Activated CD4-positive, alpha-beta memory T cell treated with anti-CD3 and anti-CD28 coated beads for 36 hours (primary cell): ENCODE measurements around the gene RANBP3. TPM values are rescaled to one million over a fixed set of nuclear protein-coding genes. Genes with fewer than 3 reads are reported as not detected.
"Not testable (repeated sequence)": the region's sequence is repeated elsewhere in the genome, so short reads cannot be mapped to it uniquely, and the experiment has no call there.

Experiments
- CTCF ChIA-PET: fragments of 350-600 bp; sonication (Branson Sonifier 250); formaldehyde crosslinking; loops from one replicate; lab custom pipeline; 2021; ENCODE audit warnings: antibody characterized with exemption, inconsistent platforms; lab: Charles Lee
- POLR2A ChIA-PET: fragments of 350-600 bp; sonication (Branson Sonifier 250); formaldehyde crosslinking; loops from one replicate; lab custom pipeline; 2021; ENCODE audit warnings: antibody characterized with exemption; lab: Charles Lee
- DNase-seq: peaks from one replicate; pipeline ENCODE4 v3.0.0-alpha.2; 2020
- H3K27ac Mint-ChIP-seq: one replicate; pipeline ENCODE4 v1.8.0; 2021; ENCODE audit warnings: mixed read lengths
- H3K27me3 Mint-ChIP-seq: one replicate; pipeline ENCODE4 v1.8.0; 2021; ENCODE audit warnings: mixed read lengths
- H3K36me3 Mint-ChIP-seq: one replicate; pipeline ENCODE4 v1.8.0; 2021; ENCODE audit warnings: mixed read lengths
- H3K4me1 Mint-ChIP-seq: one replicate; pipeline ENCODE4 v1.8.0; 2021; ENCODE audit warnings: low read depth, mixed read lengths
- H3K4me3 Mint-ChIP-seq: one replicate; pipeline ENCODE4 v1.8.0; 2021; ENCODE audit warnings: mild to moderate bottlenecking, mixed read lengths
- H3K9me3 Mint-ChIP-seq: one replicate; pipeline ENCODE4 v1.8.0; 2021; ENCODE audit warnings: mixed read lengths
- intact Hi-C: fragments of 100-400 bp; cut with micrococcal nuclease; formaldehyde crosslinking; loops from one replicate; pipeline ENCODE4 v1.15.1; 2023
- total RNA-seq, 2 experiments: library from RNA; stranded (reverse); gene quantifications; one replicate each; pipeline ENCODE4 v1.2.3, GENCODE V29; 2021

The RANBP3 gene
- total RNA-seq, 2 experiments from 2014 or later: 78.1 to 81.3 TPM

DNA sequence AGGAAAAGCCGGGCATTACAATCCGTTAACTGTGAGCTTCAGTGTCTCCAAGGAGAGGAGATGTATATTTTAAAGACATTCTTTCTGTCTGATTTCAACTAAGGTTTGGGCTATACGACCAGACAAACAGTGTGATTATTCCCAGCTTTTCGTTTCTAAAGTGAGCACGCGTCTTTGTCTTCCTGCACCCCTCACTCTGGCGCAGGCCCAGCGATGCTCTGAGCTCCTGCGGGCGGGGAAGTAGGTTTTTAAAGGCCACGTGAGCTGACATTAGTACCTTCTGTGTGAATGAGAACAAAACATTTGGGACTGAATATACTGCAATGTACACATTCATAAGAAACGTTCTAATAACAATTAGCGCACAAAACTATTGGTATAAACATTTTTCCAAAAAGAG lies 15.3 kb upstream of the RANBP3 start:
- no peaks in the 10 kb centered on the region for H3K4me1 Mint-ChIP-seq
- H3K36me3 Mint-ChIP-seq: no peaks in the 10 kb centered on the region
- no peak overlapping the region for H3K4me3 Mint-ChIP-seq
- no peak overlapping the region for H3K27ac Mint-ChIP-seq
- CTCF ChIA-PET: interaction anchor here (0.8 to 1.6 kb wide), 3 partner anchors 10 to 29 kb away, joined by 3 to 4 read pairs (median 3); no protein-coding TSS in a partner anchor
- H3K9me3 Mint-ChIP-seq: no peaks in the 10 kb centered on the region
- no peak for DNase-seq
- intact Hi-C loops: no loop called here
- POLR2A ChIA-PET: no interaction called here
- no peaks in the 10 kb centered on the region for H3K27me3 Mint-ChIP-seq

DNA sequence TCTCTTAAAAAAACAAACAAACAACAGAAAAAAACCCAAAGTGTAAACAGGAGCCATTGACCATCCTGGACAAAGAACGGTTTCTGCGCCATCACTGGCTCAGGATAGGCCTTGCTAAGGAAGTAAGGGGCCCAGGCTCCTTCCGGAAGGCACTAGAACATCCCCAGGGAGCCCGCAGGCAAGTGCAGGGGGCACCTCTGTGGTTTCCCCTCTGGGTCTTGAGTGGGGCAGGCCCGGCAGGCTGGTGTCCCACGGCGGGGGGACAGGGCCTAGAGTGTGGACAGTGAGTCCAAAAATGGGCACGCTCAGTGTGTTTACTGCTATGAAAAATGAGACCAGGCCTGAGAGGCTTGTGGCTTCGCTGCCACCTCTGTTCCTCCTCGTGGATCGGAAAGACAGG lies 14.8 kb upstream of the RANBP3 start:
- Mint-ChIP-seq H3K36me3 (no peaks in the 10 kb centered on the region), H3K4me1 (peaks cover 1% of the 10 kb centered on the region), H3K9me3 (no peaks in the 10 kb centered on the region), H3K27ac (no peak overlapping the region), H3K4me3 (no peak overlapping the region), H3K27me3 (no peaks in the 10 kb centered on the region)
- intact Hi-C loops: no loop called here
- DNase-seq: no peak
- POLR2A ChIA-PET: no interaction called here
- CTCF ChIA-PET: interaction anchor here (0.8 to 1.0 kb wide), 2 partner anchors 14 to 29 kb away, joined by 3 read pairs; no protein-coding TSS in a partner anchor

DNA sequence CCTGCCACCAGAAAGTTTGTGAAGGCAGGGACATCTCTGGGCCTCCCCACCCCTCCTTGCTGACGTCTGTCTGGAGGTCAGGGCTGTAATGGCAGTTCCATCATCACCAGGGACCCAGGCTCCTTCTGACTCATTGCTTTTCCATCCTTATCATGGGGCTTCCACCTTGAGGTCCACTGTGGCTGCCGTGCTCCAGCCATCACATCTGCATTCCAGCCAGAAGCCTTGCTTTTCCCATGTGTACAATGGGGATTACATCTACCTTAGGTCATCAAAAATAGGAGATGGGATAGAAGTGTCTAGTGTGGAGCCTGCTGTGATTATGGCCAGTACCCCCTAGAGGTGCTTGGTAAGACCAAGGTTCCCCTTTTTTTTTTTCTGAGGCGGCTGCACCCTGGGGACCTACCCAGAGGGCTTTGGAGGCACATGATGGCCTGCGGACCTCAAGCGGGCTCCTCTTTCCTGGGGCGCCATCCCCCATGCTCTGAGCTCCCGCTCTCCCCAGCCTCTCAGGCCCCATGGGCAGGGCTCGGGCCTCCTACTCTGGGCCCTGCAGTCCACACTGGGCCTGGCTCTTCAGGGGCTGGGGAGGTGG lies 13.4 kb upstream of the RANBP3 start:
- CTCF ChIA-PET: interaction anchor here (0.7 kb wide), 1 partner anchor 32 kb away, joined by 3 read pairs; no protein-coding TSS in a partner anchor
- Mint-ChIP-seq H3K9me3 (no peaks in the 10 kb centered on the region), H3K4me1 (peaks cover 9% of the 10 kb centered on the region), H3K27ac (no peak overlapping the region), H3K4me3 (no peak overlapping the region), H3K27me3 (no peaks in the 10 kb centered on the region), H3K36me3 (no peaks in the 10 kb centered on the region)
- no peak for DNase-seq
- POLR2A ChIA-PET: no interaction called here
- intact Hi-C loops: no loop called here

DNA sequence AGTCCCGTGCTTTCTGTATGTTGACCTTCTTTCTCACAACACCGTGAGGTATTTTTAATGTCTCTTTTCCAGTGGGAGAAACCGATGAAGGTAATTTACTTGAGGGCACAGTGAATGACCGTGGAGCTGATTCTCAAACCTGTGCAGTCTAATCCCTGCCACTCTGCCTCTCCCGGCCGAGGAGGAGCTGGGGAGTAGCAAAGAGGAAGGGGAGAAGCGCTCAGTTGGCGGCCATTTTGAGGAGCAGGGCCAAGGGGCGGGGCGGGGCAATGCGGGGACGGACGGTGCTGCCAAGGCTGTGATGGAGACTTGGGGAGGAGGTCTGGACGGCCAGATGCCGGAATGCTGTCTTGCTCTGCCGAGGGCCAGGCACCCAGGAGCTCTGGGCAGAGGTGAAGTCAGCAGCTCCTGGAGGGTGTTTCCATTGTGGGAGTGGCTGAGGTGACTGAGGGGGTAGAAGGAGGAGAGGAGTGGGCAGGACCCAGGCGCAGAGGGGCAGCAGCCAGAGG lies 12.4 kb upstream of the RANBP3 start:
- Mint-ChIP-seq H3K9me3 (no peaks in the 10 kb centered on the region), H3K4me3 (no peak overlapping the region), H3K36me3 (no peaks in the 10 kb centered on the region), H3K27me3 (no peaks in the 10 kb centered on the region), H3K4me1 (peaks cover 11% of the 10 kb centered on the region), H3K27ac (no peak overlapping the region)
- ChIA-PET CTCF (interaction anchor here (2.2 to 4.6 kb wide), 3 partner anchors 11 to 32 kb away, joined by 15 to 58 read pairs (median 31); partner anchors contain the start of gene RANBP3), POLR2A (interaction anchor here (0.9 kb wide), 1 partner anchor 272 kb away, joined by 3 read pairs; no protein-coding TSS in a partner anchor)
- intact Hi-C loops: no loop called here
- DNase-seq: no peak

DNA sequence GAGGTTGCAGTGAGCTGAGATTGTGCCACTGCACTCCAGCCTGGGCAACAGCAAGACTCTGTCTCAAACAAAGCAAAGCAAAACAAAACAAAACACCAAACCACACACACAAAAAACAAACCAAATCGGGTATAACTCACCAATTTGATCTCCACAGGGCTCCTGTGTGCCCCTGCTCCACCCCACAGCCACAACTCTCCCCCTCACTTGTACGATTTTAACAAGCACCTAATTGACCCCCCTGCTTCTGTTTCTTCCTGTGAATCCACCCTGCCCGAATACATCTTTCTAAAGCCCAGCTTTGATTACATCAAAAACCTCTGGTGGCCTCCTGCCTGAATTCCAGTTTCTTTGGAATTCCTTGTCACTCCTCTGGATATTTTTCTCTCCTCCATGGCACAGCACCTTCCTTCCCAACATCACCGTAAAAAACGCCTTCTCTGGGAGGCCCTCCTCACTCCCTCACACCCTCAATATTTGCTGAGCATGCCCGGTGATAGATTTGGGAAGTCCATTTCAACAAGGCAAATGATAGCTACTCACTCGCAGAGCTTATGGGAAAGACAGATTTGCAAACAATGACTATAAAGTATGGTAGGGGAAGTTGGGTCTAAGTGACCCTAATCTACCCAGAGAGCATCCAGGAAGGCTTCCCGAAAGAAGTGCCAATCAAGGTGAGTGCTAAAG lies 11.6 kb upstream of the RANBP3 start:
- ChIA-PET POLR2A (interaction anchor here (0.9 kb wide), 1 partner anchor 271 kb away, joined by 3 read pairs; no protein-coding TSS in a partner anchor), CTCF (interaction anchor here (0.6 to 6.5 kb wide), 5 partner anchors 10 to 229 kb away, joined by 3 to 58 read pairs (median 31); partner anchors contain the start of genes NRTN and RANBP3)

GRCh38 chr19:5988517-5989387 lies 10.8 kb upstream of the RANBP3 start:
- no peaks in the 10 kb centered on the region for H3K27me3 Mint-ChIP-seq
- ChIA-PET CTCF (interaction anchor here (0.6 to 6.5 kb wide), 8 partner anchors 10 to 230 kb away, joined by 3 to 58 read pairs (median 16); partner anchors contain the start of genes NRTN and RANBP3), POLR2A (no interaction called here)
- H3K9me3 Mint-ChIP-seq: no peaks in the 10 kb centered on the region
- H3K36me3 Mint-ChIP-seq: no peaks in the 10 kb centered on the region
- intact Hi-C loops: no loop called here
- H3K4me3 Mint-ChIP-seq: no peak overlapping the region
- DNase-seq: no peak
- no peak overlapping the region for H3K27ac Mint-ChIP-seq
- peaks cover 20% of the 10 kb centered on the region for H3K4me1 Mint-ChIP-seq

More for the DNA sequence above, 11.6 kb upstream of the RANBP3 start:
- no peaks in the 10 kb centered on the region for H3K36me3 Mint-ChIP-seq
- intact Hi-C loops: no loop called here
- no peak overlapping the region for H3K27ac Mint-ChIP-seq
- H3K4me3 Mint-ChIP-seq: no peak overlapping the region
- H3K4me1 Mint-ChIP-seq: peaks cover 14% of the 10 kb centered on the region
- no peak for DNase-seq
- H3K9me3 Mint-ChIP-seq: no peaks in the 10 kb centered on the region
- no peaks in the 10 kb centered on the region for H3K27me3 Mint-ChIP-seq

DNA sequence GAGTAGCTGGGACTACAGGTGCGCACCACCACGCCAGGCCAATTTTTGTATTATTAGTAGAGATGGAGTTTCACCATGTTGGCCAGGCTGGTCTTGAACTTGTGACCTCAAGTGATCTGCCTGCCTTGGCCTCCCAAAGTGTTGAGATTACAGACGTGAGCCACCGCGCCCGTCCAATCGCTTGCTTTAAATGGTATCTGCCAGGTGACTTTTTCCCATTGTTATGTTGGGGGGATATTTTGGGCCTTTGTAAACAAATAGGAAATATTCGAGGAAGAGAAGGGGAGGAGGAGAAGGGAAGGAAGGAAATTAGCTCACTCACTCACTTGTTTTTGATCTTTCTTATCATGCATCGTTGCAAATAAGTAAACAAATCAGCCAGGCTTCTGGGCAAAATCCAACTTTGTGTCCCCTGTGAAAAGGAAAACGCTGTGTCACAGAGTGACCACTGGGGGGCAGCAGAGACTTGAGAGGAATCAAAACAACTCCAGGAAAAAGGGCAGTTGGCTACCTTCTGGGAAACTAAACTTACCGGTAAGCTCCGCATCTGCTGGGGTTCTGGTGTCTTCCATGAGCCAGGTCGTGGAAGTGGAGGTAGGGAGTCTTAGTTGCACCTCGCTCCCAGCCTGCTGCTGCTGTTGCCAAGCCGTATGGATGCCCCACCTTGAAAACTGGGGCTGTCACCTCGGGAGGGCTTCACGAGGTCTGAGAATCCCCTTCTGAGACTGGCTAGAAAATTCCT lies 9.3 kb upstream of the RANBP3 start:
- peak; percentile 82 for DNase-seq
- intact Hi-C loops: loop anchor here (1.0 kb wide), 2 partner anchors 35 to 138 kb away; no protein-coding TSS in a partner anchor
- Mint-ChIP-seq H3K9me3 (no peaks in the 10 kb centered on the region), H3K27ac (no peak overlapping the region), H3K4me1 (peaks cover 30% of the 10 kb centered on the region), H3K36me3 (no peaks in the 10 kb centered on the region), H3K4me3 (peak overlapping the region; percentile 67), H3K27me3 (no peaks in the 10 kb centered on the region)
- ChIA-PET CTCF (interaction anchor here (0.6 to 6.5 kb wide), 24 partner anchors 9 to 595 kb away, joined by 3 to 58 read pairs (median 4); partner anchors contain the start of genes NDUFA11 and NRTN), POLR2A (no interaction called here)

GRCh38 chr19:5985837-5986236 lies 7.9 kb upstream of the RANBP3 start:
- CTCF ChIA-PET: interaction anchor here (0.6 to 6.5 kb wide), 7 partner anchors 13 to 182 kb away, joined by 3 to 31 read pairs (median 14); partner anchors contain the start of gene NRTN
- H3K27me3 Mint-ChIP-seq, POLR2A ChIA-PET, H3K36me3 Mint-ChIP-seq, H3K9me3 Mint-ChIP-seq, H3K27ac Mint-ChIP-seq, H3K4me3 Mint-ChIP-seq, DNase-seq, intact Hi-C loops: not testable (repeated sequence)
- peaks cover 32% of the 10 kb centered on the region for H3K4me1 Mint-ChIP-seq

- Mint-ChIP-seq H3K27me3 (no peaks in the 10 kb centered on the region), H3K36me3 (peaks cover 1% of the 10 kb centered on the region)
- CTCF ChIA-PET: interaction anchor here (0.6 to 6.5 kb wide), 11 partner anchors 13 to 181 kb away, joined by 3 to 31 read pairs (median 3); partner anchors contain the start of gene NRTN
Measured at GRCh38 chr19:5985098-5985783, 7.3 kb upstream of the RANBP3 start.

DNA sequence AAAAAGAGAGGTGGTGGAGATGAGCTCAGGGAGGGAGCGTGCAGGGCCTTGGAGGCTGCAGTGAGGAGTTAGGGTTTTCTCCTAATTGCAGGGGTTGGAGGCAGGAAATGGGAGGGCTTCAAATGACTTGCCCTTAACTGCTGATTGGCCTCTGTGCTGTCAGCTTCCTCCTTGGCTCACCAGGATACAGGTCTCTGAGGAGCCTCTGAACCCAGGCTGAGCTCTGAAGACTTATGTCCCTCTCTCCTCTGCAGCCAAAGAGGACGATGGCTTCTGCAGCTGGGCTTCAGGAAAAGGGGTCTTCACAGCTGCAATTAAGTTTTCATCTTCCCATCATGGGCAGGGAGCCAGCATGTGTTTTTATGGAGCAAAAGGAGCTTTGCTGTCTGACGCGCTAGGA lies 6.7 kb upstream of the RANBP3 start:
- H3K36me3 Mint-ChIP-seq: peaks cover 2% of the 10 kb centered on the region
- H3K4me3 Mint-ChIP-seq: no peak overlapping the region
- CTCF ChIA-PET: interaction anchor here (0.6 to 6.5 kb wide), 9 partner anchors 12 to 180 kb away, joined by 3 to 31 read pairs (median 3); partner anchors contain the start of gene NRTN
- intact Hi-C loops: no loop called here
- POLR2A ChIA-PET: interaction anchor here (0.6 kb wide), 1 partner anchor 420 kb away, joined by 4 read pairs; no protein-coding TSS in a partner anchor
- no peak overlapping the region for H3K27ac Mint-ChIP-seq
- no peak for DNase-seq
- H3K27me3 Mint-ChIP-seq: no peaks in the 10 kb centered on the region
- peaks cover 40% of the 10 kb centered on the region for H3K4me1 Mint-ChIP-seq
- no peaks in the 10 kb centered on the region for H3K9me3 Mint-ChIP-seq

More at GRCh38 chr19:5985098-5985783, 7.3 kb upstream of the RANBP3 start:
- Mint-ChIP-seq H3K9me3 (no peaks in the 10 kb centered on the region), H3K4me1 (peaks cover 34% of the 10 kb centered on the region), H3K27ac (no peak overlapping the region), H3K4me3 (no peak overlapping the region)
- DNase-seq: no peak
- intact Hi-C loops: no loop called here
- POLR2A ChIA-PET: interaction anchor here (0.6 kb wide), 1 partner anchor 420 kb away, joined by 4 read pairs; no protein-coding TSS in a partner anchor
